NCI-H2196 treated with DMSO at 0.1 percent for 48 hours (cell line): ENCODE results near the gene MAPK8IP3.
A peak's percentile ranks its signal among the peaks of the same experiment; 100 is the strongest.
"Not testable (repeated sequence)": the region's sequence is repeated elsewhere in the genome, so short reads cannot be mapped to it uniquely, and the experiment has no call there.

Experiments
- DNase-seq: peaks from one replicate; lab custom pipeline; 2025; ENCODE audit not compliant: unreplicated experiment; lab: John Stamatoyannopoulos, UW

The MAPK8IP3 gene

DNA sequence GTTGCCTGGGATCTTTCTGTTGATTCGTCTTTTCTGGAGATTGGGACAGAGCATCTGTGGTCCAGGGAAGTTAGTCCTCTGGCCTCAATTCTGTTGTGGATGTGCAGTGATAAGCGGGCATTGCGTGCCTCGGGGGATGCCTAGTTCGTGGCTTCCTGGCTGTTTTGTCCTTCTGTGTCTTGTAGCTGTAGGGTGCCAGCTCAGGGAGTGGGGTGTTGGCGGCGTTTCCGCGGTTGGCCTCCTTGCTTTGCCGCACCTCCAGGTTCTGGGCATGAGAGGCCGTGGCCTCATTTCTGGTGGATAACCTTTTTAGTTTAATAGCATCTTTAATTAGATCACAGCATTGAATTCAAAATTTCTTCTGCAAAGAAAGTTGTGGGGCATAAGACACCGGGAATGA lies 29.3 kb upstream of the MAPK8IP3 start:
- DNase-seq: no peak

GRCh38 chr16:1677339-1677738 lies 28.7 kb upstream of the MAPK8IP3 start:
- no peak for DNase-seq

- DNase-seq: peak; percentile 96
These were observed 28.0 kb upstream of the MAPK8IP3 start, which contains the start of gene JPT2 for GRCh38 chr16:1677942-1678499. Gene JPT2, plus strand, starts transcription at chr16:1678279. Its CDS starts 34 bp downstream, at chr16:1678313.

DNA sequence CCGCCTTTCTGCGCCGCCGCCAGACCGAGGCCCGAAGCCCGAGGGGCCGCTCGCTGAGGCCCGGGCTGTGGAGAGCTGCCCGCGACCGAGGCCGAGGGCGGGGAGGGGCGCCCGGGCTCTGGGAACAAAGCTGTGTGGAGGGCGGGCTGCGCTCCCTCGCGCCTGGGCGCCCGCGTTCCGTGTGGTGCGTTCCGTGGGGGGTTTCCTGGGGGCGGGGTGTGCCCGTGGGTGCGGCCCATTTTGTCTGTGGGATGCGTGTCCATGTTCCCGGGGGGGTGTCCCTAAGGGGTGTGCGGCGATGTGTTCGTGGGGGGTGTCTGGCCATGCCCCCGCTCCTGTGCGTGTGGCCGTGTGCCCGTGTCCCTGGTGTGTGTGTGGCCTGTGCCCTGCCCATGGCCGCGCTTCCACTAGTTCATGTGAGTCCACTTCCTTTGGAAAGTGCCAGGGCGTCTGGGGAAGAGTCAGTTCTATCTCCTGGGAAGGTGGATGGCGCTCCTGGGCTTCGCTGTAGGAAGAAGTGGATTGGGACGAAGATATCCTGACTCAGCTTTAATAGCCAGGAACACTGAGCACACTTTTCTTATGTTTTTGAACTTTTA lies 27.4 kb upstream of the MAPK8IP3 start:
- DNase-seq: no peak

- no peak for DNase-seq
These were observed 25.6 kb upstream of the MAPK8IP3 start for GRCh38 chr16:1680361-1680760.

GRCh38 chr16:1681032-1681431 lies 25.0 kb upstream of the MAPK8IP3 start:
- DNase-seq: no peak

GRCh38 chr16:1687427-1688316 lies 18.3 kb upstream of the MAPK8IP3 start:
- no peak for DNase-seq

DNA sequence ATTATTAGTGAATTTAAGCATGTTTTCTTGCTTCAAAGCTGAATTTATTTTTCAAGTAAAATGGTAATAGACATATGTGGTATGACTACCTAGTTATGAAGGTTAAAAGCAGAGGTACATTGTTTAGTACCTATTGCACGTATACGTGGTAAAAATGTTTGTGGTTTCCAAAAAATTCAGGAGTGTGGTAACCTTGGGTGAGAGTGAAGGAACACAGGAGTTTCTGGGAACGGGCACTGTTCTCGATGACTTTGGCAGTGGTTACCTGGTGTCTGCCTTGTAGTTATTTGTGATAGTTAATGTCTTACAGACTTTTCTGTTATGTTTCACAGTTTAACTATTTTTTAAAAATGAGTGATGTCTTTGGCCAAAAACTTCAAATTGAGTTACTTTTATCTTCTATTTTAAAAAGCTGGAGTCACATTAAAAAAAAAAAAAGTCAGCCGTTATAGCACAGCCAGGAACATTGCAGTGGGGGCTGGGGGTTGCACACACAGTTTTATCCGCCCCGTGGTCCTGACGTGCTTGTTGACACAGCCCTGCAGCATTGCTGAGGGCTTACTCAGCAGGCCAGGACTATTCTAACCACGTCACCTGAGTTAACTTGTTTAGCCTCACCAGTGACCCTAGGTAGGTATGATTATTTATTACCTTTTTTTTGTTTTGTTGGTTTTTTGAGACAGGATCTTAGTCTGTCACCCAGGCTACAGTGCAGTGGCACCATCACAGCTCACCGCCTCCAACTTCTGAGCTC lies 17.0 kb upstream of the MAPK8IP3 start:
- DNase-seq: no peak

GRCh38 chr16:1689853-1690252 lies 16.1 kb upstream of the MAPK8IP3 start:
- no peak for DNase-seq

- DNase-seq: no peak
These were observed 15.2 kb upstream of the MAPK8IP3 start for GRCh38 chr16:1690810-1691209.

GRCh38 chr16:1691276-1691675 lies 14.7 kb upstream of the MAPK8IP3 start:
- no peak for DNase-seq

DNA sequence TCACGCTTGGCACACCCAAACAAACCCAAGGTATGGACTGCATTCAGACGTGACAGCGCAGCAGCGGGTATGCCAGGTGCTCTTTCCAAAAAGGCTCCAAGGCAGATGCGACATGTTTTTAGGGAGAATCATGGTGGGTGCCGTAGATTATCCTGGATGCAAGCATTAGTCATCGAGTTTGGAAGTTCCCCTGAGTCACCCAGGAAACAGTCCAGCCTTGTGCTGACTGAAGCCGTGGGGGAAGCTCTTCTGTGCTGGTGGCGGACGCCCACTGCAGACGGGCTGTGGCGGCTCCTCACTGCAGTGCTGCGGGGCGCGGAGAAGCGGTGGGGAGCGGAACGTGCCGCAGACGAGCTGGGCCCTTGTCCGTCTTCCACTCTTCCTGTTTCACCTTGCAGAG lies 14.0 kb upstream of the MAPK8IP3 start:
- no peak for DNase-seq

DNA sequence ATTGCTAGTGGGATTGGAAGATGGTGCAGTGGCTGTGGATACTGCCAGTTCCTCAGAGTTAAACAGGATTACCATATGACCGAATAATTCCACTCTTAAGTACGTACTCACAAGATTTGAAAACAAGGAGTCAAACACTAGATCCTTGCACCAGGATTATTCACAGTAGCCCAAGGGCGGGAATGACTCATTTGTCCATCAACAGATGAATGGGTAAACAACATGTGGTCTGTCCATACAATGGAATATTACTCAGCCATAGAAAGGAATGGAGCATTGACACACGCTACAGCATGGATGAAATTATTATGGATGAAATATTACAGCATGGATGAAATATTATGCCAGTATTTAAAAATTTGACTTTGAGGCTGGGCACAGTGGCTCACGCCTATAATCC lies 9.1 kb upstream of the MAPK8IP3 start:
- no peak for DNase-seq

DNA sequence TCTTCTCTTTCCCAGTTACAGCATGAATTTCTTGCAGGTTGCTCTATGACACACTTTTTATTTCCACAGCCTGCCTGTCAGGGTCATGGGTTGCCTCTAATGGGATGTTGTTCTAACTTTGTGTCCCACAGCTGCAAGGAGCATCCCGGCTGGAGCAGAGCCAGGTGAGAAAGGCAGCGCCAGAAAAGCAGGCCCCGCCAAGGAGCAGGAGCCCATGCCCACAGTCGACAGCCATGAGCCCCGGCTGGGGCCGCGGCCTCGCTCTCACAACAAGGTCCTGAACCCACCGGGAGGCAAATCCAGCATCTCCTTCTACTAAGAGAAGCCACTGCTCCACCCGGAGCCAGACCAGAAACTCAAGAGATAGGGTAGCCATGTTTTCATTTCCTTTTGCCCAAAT lies 7.3 kb upstream of the MAPK8IP3 start:
- no peak for DNase-seq

DNA sequence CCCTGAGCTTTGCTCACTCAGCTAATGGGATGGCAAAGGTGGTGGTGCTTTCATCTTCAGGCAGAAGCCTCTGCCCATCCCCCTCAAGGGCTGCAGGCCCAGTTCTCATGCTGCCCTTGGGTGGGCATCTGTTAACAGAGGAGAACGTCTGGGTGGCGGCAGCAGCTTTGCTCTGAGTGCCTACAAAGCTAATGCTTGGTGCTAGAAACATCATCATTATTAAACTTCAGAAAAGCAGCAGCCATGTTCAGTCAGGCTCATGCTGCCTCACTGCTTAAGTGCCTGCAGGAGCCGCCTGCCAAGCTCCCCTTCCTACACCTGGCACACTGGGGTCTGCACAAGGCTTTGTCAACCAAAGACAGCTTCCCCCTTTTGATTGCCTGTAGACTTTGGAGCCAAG lies 5.7 kb upstream of the MAPK8IP3 start:
- DNase-seq: no peak

- DNase-seq: no peak
These were observed 4.6 kb upstream of the MAPK8IP3 start for GRCh38 chr16:1701216-1701878.

GRCh38 chr16:1705324-1705687 lies 689 bp upstream of the MAPK8IP3 start:
- DNase-seq: not testable (repeated sequence)

- DNase-seq: no peak
These were observed 594 bp downstream of the MAPK8IP3 start for GRCh38 chr16:1706386-1707192.

- no peak for DNase-seq
These were observed 1.3 kb downstream of the MAPK8IP3 start for GRCh38 chr16:1707193-1707790.
